Measurements from ENCODE around the gene SIK3. TPM values are rescaled to one million over a fixed set of nuclear protein-coding genes. Genes with fewer than 3 reads are reported as not detected.

SIK3 gene
- total RNA-seq, 1 experiment from 2014 or later = 17.4 TPM

DNA sequence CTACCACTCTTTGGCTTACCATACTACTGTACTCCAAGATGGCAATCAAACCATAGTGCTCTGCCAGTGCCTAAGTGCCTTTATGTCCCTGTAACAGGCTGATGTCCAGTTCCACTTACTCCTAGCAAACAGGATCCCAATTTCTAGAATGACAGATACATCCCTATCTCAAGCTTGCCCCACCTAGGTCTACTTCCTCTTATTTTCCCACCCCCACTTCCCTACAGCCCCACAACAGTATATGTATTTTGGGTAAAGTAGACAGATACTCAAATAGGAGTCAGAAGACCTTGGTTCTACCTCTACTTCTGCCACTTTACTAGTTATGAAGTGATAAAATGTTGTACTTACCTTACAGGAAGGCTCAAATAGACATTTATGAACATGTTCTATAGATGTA, 24.1 kb downstream of the SIK3 start:
- no peak for DNase-seq
- Mint-ChIP-seq H3K9me3 (ENCODE audit: low read depth, unreplicated experiment) (no peaks in the 10 kb centered on the region), H3K27me3 (ENCODE audit: unreplicated experiment) (peaks cover 10% of the 10 kb centered on the region), H3K4me1 (ENCODE audit: low read depth, unreplicated experiment) (peaks cover 25% of the 10 kb centered on the region), H3K36me3 (ENCODE audit: insufficient read depth, unreplicated experiment) (no peaks in the 10 kb centered on the region), H3K4me3 (ENCODE audit: low read depth, unreplicated experiment) (no peak overlapping the region), H3K27ac (ENCODE audit: unreplicated experiment) (no peak overlapping the region)
- CTCF ChIA-PET = no interaction called here
- intact Hi-C loops (cut with micrococcal nuclease; ENCODE audit: unreplicated experiment) = loop anchor here (10.0 kb wide), 1 partner anchor 49 kb away; no protein-coding TSS in a partner anchor
- TF ChIP-seq, protein P1, sequence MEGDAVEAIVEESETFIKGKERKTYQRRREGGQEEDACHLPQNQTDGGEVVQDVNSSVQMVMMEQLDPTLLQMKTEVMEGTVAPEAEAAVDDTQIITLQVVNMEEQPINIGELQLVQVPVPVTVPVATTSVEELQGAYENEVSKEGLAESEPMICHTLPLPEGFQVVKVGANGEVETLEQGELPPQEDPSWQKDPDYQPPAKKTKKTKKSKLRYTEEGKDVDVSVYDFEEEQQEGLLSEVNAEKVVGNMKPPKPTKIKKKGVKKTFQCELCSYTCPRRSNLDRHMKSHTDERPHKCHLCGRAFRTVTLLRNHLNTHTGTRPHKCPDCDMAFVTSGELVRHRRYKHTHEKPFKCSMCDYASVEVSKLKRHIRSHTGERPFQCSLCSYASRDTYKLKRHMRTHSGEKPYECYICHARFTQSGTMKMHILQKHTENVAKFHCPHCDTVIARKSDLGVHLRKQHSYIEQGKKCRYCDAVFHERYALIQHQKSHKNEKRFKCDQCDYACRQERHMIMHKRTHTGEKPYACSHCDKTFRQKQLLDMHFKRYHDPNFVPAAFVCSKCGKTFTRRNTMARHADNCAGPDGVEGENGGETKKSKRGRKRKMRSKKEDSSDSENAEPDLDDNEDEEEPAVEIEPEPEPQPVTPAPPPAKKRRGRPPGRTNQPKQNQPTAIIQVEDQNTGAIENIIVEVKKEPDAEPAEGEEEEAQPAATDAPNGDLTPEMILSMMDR (IDR thresholded peaks at IDR 0.05; ENCODE audit: unreplicated experiment) = no peak
- BruUV-seq (replicated peaks) = no TSS peak

DNA sequence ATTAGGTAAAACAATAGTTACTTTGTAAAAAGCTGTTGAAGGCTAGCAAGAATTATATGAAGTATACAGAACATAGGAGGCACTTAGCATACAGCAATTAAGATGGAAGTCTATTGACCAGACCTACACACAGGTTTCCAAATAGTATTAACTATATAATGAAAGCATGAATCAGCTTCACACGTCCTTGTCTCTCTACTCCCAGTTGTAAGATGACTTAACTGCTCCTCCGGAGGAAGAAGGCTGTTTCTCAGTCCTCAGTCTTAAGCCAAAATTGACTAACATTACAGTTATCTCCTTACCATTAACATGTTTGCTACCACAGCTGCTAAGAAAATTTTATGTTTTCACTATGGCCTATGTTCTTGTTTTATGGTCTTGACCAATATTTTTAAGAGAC, 24.7 kb downstream of the SIK3 start:
- CTCF ChIA-PET = no interaction called here
- no peak overlapping the region for H3K27ac Mint-ChIP-seq (ENCODE audit: unreplicated experiment)
- BruUV-seq (replicated peaks) = no TSS peak
- DNase-seq = no peak
- intact Hi-C loops (cut with micrococcal nuclease; ENCODE audit: unreplicated experiment) = loop anchor here (10.0 kb wide), 1 partner anchor 49 kb away; no protein-coding TSS in a partner anchor
- no peaks in the 10 kb centered on the region for H3K9me3 Mint-ChIP-seq (ENCODE audit: low read depth, unreplicated experiment)
- H3K4me1 Mint-ChIP-seq (ENCODE audit: low read depth, unreplicated experiment) = peaks cover 25% of the 10 kb centered on the region
- no peak overlapping the region for H3K4me3 Mint-ChIP-seq (ENCODE audit: low read depth, unreplicated experiment)
- TF ChIP-seq, protein P1 (IDR thresholded peaks at IDR 0.05; ENCODE audit: unreplicated experiment) = no peak
- H3K27me3 Mint-ChIP-seq (ENCODE audit: unreplicated experiment) = peaks cover 16% of the 10 kb centered on the region
- H3K36me3 Mint-ChIP-seq (ENCODE audit: insufficient read depth, unreplicated experiment) = no peaks in the 10 kb centered on the region

DNA sequence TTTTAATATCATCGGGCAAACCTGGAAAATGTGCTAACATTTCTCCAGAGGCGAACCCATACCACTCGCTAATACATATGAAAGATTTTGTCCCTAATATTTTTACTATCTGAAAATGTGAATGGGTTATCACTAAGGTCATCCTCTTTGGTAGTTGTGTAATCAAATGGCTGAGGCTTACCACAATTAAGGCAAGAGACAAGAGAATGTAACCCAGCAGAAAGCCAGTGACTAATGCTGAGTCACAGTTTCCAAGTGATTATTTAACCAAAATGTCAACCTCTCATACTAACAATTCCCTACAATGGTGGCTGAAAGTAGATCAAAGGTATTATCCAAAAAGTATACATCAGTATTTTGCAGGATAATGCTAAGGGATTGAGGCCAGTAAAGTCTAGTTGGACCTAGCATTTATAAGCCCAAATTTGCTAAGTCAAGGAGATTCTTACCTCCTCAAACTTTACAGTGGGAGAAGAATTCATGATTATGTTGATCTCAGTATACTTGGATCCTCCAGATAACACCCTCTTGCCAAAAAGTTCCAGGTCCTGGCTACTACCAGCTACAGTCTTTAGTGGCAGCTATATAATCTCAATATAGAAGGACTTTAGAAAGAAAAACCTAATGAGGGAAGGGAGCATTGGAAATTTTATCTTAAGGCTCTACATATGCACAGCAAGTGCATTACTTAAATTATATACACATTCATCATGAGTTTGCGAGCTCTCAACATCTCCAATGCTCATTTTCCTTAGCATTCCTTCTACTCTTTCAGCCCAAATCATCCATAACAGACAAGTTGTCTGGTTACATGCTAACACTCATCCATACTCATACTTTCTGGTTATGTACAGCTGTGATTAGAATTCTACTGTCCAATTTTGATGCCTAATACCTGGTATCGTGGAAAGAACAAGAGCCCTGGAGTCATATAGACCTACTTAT, 25.4 kb downstream of the SIK3 start:
- BruUV-seq (replicated peaks) = no TSS peak
- TF ChIP-seq, protein P1 (IDR thresholded peaks at IDR 0.05; ENCODE audit: unreplicated experiment) = no peak
- Mint-ChIP-seq H3K4me1 (ENCODE audit: low read depth, unreplicated experiment) (peaks cover 25% of the 10 kb centered on the region), H3K4me3 (ENCODE audit: low read depth, unreplicated experiment) (no peak overlapping the region), H3K9me3 (ENCODE audit: low read depth, unreplicated experiment) (no peaks in the 10 kb centered on the region), H3K27me3 (ENCODE audit: unreplicated experiment) (peaks cover 20% of the 10 kb centered on the region), H3K27ac (ENCODE audit: unreplicated experiment) (no peak overlapping the region), H3K36me3 (ENCODE audit: insufficient read depth, unreplicated experiment) (no peaks in the 10 kb centered on the region)
- intact Hi-C loops (cut with micrococcal nuclease; ENCODE audit: unreplicated experiment) = loop anchor here (10.0 kb wide), 1 partner anchor 48 kb away; no protein-coding TSS in a partner anchor
- DNase-seq = peak; percentile 15
- CTCF ChIA-PET = interaction anchor here (0.5 kb wide), 1 partner anchor 653 kb away, joined by 6 read pairs; no protein-coding TSS in a partner anchor

DNA sequence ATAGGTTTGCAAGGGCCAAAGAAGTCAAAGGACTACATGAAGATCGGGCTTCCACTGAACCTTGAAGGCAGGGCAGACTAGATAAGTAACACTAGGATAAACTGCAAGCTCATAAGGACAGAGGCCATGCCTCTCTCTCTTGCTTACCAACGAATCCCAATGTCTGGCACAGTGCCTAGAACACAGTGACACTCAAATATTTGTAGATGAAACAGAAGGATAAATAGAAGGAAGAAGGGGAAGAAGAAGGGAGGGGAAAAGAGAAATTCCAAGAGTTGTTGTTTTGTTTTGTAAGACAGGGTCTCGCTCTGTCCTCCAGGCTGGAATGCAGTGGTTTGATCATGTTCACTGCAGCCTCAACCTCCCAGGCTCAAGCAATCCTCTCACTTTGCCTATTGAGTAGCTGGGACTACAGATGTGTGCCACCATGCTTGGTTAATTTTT, 26.9 kb downstream of the SIK3 start:
- no peak overlapping the region for H3K4me3 Mint-ChIP-seq (ENCODE audit: low read depth, unreplicated experiment)

More for the DNA sequence above, 26.9 kb downstream of the SIK3 start:
- CTCF ChIA-PET = no interaction called here
- no TSS peak for BruUV-seq (replicated peaks)
- no peaks in the 10 kb centered on the region for H3K36me3 Mint-ChIP-seq (ENCODE audit: insufficient read depth, unreplicated experiment)
- H3K27me3 Mint-ChIP-seq (ENCODE audit: unreplicated experiment) = peaks cover 20% of the 10 kb centered on the region
- TF ChIP-seq, protein P1 (IDR thresholded peaks at IDR 0.05; ENCODE audit: unreplicated experiment) = no peak
- H3K4me1 Mint-ChIP-seq (ENCODE audit: low read depth, unreplicated experiment) = peaks cover 25% of the 10 kb centered on the region
- H3K9me3 Mint-ChIP-seq (ENCODE audit: low read depth, unreplicated experiment) = no peaks in the 10 kb centered on the region
- intact Hi-C loops (cut with micrococcal nuclease; ENCODE audit: unreplicated experiment) = loop anchor here (10.0 kb wide), 1 partner anchor 47 kb away; no protein-coding TSS in a partner anchor
- DNase-seq = peak; percentile 2
- no peak overlapping the region for H3K27ac Mint-ChIP-seq (ENCODE audit: unreplicated experiment)
